Fibroblast of peridontal ligament (primary cell): Measurements from ENCODE around the gene ATN1.
A peak's percentile ranks its signal among the peaks of the same experiment; 100 is the strongest.
"Not testable (repeated sequence)": the region's sequence is repeated elsewhere in the genome, so short reads cannot be mapped to it uniquely, and the experiment has no call there.

ENCODE experiments used
- DNase-seq: peaks from one replicate; pipeline ENCODE4 v3.0.0-alpha.2; 2010; ENCODE audit errors: extremely low read depth

The ATN1 gene, protein sequence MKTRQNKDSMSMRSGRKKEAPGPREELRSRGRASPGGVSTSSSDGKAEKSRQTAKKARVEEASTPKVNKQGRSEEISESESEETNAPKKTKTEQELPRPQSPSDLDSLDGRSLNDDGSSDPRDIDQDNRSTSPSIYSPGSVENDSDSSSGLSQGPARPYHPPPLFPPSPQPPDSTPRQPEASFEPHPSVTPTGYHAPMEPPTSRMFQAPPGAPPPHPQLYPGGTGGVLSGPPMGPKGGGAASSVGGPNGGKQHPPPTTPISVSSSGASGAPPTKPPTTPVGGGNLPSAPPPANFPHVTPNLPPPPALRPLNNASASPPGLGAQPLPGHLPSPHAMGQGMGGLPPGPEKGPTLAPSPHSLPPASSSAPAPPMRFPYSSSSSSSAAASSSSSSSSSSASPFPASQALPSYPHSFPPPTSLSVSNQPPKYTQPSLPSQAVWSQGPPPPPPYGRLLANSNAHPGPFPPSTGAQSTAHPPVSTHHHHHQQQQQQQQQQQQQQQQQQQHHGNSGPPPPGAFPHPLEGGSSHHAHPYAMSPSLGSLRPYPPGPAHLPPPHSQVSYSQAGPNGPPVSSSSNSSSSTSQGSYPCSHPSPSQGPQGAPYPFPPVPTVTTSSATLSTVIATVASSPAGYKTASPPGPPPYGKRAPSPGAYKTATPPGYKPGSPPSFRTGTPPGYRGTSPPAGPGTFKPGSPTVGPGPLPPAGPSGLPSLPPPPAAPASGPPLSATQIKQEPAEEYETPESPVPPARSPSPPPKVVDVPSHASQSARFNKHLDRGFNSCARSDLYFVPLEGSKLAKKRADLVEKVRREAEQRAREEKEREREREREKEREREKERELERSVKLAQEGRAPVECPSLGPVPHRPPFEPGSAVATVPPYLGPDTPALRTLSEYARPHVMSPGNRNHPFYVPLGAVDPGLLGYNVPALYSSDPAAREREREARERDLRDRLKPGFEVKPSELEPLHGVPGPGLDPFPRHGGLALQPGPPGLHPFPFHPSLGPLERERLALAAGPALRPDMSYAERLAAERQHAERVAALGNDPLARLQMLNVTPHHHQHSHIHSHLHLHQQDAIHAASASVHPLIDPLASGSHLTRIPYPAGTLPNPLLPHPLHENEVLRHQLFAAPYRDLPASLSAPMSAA (N-terminal part only)

DNA sequence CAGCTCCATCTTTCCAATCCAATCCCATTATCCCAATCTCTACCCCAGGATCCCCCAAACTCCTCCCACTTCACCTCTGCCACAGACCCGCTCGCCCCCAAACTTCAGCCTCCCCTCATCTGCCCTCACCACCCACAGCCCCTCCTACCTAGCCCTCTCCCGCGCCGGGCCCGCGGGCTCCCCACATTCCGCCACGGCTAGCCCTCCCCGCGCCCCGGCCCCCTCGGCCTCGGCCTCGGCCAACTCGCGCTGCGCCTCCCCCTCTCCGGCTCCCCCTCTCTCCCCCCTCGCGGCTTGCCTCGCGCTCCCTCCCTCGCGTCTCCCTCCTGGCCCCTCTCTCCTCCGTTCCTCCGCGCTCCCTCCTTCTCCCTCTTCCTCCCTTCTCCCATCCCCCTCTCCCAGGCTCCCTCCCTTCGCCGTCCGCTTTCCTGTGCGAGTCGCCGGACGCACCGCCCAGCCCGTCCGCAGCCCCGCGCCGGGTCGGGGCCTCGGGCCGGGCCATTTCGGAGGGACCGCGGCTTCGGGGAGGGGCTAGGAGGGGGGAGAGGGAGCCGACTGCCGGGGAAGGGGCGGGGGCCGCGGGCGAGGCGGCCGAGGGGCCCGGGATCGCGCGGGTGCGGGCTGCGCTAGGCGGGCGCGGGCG lies at the start of gene ATN1:
Gene ATN1, plus strand, starts transcription at position 581 of the 643 bp plus-strand sequence. CDS start 6,043 bp downstream, outside the sequence.
- DNase-seq: peak; percentile 80

DNA sequence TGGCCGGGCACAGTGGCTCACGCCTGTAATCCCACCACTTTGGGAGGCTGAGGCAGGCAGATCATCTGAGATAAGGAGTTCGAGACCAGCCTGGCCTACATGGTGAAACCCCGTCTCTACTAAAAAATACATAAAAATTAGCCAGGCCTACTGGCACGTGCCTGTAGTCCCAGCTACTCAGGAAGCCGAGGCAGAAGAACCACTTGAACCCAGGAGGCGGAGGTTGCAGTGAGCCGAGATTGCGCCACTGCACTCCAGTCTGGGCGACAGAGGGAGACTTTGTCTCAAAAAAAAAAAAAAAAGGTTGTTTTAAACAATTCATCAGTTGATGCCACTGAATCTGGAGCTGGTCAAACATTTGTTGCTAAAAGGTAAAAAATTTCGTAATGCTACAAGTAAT lies 47.9 kb upstream of the ATN1 start:
- DNase-seq: not testable (repeated sequence)

DNA sequence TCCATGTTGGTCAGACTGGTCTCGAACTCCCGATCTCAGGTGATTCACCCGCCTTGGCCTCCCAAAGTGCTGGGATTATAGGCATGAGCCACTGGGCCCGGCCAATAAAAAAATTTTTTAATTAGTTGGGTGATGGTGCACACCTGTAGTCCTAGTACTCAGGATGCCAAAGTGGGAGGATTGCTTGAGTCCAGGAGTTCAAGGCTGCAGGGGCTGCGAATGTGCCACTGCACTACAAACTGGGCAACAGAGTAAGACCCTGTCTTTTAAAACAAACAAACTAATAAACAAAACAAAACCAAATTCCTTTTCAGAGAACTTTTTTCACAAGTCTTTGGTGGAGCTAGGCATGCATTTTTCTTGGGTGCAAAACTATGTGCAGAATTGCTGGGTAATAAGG lies 44.5 kb upstream of the ATN1 start:
- no peak for DNase-seq

DNA sequence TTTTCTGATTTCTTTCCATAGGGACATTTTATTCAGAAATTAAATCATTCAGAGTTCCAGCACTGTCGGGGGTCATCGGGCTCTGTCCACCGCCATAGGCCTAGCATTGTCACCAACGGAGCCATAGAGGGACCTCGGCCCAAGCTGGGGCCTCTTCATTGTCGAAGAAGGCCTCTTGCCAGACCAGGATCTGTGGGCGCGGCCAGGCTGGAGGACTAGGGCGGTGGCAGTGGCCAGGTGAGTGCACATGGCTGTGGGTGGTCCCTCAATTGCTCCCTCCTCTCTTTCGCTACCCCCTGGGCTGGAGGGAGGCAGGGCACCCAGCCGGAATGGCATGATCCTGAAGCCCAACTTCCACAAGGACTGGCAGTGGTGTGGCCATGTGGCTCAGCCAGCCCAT lies 44.1 kb upstream of the ATN1 start:
- DNase-seq: no peak

DNA sequence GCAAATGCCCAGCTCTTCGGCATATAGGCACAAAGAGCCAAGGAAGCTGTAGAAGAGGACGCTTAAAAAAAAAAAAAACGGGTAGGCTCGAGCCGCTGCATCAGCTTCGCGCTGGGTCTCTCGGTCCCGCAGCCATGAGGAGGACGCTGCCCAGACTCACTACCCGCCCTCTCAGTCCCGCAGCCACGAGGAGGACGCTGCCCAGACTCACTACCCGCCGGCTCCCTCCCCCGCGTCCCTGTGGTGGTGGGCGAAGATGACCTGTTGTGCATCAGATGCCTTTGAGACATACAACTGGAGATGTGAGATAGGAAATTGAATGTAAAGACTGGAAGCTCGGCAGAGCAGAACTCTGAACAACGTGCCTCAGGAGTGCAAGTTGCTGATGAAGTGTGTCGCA lies 43.2 kb upstream of the ATN1 start:
- no peak for DNase-seq

DNA sequence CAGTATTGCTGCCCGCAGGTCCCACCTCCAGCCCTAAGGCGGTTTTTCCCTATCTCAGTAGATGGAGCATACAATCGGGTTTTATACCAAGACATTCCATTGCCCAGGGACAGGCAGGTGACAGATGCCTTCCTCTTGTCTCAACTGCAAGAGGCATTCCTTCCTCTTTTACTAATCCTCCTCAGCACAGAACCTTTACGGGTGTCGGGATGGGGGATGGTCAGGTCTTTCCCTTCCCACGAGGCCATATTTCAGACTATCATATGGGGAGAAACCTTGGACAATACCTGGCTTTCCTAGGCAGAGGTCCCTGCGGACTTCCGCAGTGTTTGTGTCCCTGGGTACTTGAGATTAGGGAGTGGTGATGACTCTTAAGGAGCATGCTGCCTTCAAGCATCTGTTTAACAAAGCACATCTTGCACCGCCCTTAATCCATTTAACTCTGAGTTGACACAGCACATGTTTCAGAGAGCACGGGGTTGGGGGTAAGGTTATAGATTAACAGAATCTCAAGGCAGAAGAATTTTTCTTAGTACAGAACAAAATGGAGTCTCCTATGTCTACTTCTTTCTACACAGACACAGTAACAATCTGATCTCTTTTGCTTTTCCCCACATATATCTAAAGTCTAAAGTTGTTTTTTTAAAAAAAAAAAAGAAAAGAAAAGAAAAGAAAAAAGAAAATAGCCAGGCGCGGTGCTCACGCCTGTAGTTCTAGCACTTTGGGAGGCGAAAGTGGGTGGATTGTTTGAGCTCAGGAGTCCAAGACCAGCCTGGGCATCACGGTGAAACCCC lies 41.4 kb upstream of the ATN1 start:
- not testable (repeated sequence) for DNase-seq

DNA sequence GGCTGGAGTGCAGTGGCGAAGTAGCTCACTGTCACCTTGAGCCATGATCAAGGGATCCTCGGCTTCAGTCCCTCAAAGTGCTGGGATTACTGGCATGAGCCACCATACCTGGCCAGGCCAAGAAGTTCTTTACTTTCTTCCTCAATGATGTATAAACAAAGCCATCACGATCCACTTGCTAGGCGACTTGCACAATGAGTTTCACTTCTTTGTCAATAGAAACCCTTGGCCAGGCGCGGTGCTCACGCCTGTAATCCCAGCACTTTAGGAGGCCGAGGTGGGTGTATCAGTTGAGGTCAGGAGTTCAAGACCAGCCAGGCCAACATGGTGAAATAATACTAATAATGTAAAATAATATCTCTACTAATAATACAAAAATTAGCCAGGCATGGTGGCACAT lies 40.3 kb upstream of the ATN1 start:
- DNase-seq: no peak

DNA sequence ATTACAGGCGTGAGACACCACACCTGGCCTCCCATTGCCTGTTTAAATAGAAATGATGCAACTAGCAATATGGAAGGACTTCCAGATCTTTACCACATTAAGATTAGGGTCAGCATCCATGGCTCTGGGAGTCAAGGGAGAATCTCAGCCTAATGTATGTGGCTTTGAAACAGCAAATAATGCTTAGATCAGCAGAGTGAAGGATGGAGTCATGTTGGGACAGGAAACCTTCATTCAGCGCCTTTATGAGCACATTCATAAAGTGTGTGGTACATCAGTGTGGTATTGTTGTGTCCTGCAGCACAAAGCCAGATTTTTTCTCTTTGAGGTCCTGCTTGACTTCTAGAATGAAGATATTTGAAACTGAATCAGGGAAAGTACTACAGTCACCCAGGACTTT lies 39.4 kb upstream of the ATN1 start:
- no peak for DNase-seq

DNA sequence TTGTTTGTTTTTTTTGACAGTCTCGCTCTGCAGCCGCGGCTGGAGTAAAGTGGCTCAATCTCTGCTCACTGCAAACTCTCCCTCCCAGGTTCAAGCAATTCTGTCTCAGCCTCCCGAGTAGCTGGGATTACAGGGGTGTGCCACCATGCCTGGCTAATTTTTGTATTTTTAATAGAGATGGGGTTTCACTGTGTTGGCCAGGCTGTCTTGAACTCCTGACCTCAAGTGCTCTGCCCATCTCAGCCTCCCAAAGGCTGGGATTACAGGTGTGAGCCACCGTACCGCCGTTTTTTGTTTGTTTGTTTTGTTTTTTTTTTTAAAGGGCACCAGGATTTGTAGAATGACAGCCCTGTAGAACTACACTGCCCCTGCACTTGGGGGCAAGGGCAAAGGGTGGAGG lies 39.0 kb upstream of the ATN1 start:
- DNase-seq: not testable (repeated sequence)

DNA sequence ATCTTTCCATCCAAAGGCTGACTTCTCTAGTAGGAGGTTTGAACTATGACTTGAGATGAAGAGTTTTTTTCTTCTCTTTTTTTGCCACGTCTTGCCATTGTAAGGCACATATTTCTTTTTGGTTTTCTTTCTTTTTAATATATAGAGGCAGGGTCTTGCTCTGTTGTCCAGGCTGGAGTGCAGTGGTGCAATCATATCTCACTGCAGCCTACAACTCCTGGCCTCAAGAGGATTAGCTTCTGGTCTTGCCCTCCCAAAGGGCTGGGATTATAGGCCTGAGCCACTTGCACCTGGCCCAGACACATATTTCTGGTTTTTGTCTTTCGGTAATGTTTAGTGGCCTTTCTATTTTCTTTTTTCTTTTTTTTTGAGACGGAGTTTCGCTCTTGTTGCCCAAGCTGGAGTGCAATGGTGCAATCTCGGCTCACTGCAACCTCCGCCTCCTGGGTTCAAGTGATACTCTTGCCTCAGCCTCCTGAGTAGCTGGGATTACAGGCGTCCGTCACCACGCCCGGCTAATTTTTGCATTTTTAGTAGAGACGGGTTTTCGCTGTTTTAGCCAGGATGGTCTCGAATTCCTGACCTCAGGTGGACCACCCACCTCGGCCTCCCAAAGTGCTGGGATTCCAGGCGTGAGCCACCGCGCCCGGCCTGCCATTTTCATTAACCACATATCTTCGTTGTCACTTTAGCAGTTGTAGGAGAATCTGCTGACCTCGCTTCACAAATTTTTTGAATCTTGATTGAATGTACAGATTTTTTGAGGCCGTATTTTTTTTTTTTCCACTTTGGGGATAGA lies 37.8 kb upstream of the ATN1 start:
- DNase-seq: not testable (repeated sequence)

DNA sequence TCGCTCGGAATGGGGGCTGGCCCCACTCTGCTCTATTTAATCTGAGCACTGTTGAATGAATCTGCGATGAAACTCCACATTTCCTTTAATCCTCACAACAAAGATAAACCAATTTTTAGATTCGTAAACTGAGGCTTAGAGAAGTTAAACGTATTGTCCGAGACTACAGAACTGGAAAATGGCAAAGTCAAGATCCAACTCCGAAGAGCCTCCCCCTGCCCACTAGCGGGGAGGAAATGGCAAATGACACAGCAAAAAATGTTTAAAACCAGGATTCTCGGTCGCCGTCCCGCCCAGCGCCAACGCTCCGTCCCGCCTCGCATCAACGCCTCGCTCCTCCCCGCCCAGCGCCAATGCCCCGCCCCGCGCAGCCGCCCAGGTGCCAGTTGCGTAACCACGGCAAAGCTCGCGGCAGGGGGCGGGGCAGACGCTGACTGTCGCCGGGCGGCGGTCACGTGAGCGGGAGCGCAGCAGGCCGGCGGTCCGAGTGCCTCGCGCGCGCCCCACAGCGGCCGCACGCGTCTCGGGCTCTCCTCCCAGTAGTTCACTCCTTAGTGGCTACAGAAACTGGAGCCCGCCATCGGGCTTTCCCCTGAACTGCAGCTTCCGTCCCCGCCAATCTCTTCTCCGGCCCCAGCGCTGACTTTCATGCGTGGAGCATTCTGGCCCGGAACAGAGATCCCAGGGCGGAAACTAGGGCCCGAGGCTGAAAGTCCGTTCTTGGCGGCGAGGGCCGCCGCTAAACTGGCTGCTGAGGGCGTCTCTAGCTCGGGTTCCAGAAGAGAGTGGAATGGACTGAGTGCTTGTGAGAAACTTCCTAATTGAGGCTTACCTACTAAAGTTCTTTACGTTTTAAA lies 36.7 kb upstream of the ATN1 start:
- DNase-seq: peak; percentile 94

DNA sequence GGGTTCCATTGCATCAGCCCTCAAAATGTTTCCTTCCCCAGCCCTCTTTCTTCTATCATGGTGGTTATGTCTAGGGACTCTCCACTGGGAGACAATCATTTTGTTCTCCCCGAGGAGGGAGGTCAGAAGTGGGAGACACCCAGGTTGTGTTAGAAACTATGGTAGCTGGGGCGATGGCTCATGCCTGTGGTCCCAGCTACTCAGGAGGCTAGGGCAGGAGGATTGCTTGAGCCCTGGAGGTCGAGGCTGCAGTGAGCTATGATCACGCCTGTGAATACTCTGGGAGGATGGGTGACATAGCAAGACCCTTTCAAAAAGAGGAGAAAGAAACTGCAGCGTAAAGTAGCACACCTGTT lies 36.1 kb upstream of the ATN1 start:
- DNase-seq: no peak

DNA sequence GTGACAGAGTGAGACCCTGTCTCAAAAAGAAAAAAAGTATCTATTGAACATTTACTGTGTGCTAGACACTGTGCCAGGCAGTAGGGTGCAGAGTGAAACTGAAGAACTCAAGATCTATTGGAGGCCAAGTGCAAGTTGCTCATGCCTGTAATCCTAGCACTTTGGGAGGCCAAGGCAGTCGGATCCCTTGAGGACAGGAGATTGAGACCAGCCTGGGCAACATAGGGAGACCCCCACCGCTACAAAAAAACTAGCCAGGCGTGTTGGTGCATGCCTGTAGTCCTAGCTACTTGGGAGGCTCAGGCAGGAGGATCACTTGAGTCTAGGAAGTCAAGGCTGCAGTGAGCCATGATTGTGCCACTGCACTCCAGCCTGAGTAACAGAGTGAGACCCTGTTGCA lies 35.1 kb upstream of the ATN1 start:
- not testable (repeated sequence) for DNase-seq

DNA sequence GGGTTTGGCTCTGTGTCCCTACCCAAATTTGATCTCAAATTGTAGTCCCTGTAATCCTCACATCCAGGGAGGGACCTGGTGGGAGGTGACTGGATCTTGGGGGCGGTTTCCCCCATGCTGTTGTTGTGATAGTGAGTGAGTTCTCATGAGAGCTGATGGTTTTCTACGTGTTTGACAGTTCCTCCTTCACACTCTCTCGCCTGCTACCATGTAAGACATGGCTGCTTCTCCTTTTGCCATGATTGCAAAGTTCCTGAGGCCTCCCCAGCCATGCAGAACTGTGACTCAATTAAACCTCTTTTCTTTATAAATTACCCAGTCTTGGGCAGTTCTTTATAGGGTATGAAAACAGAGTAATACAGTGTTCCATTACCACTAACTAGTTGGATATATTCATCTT lies 33.4 kb upstream of the ATN1 start:
- no peak for DNase-seq

DNA sequence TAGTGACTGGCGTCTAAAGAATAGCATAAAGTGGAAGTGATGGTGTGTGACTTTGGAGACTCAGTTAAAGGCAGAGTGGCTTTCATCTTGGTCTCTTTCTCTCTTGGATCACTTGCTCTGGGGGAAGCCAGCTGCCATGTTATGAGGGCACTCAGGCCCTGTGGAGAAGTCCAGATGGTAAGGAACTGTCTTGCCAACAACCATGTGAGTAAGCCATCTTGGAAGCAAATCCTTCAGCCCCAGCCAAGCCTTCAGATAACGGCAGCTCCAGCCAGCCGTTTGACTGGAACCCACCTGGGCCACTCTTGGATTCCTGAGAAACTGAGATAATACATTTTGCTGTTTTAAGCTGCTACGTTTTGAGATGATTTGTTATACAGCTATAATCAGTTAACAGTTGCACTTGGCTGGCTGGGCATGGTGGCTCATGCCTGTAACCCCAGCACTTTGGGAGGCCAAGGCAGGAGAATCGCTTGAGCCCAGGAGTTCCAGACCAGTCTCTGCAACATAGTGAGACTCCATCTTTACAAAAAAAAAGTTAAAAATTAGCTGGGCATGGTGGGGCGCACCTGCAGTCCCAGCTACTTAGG lies 30.8 kb upstream of the ATN1 start:
- DNase-seq: no peak

DNA sequence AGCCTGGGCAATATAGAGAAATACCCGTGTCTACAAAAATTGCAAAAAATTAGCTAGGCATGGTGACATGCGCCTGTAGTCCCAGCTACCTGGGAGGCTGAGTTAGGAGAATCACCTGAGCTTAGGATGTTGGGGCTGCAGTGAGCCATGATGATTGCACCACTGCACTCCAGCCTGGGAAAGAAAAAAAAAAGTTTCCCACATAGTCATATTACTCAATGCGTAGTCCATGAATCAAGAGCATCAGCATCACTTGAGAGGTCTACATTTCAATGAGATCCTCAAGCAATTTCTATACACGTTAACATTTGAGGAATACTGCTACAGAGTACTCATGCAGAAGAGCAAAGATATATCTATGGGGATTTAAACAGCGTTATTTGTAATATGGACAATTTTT lies 28.3 kb upstream of the ATN1 start:
- DNase-seq: no peak

DNA sequence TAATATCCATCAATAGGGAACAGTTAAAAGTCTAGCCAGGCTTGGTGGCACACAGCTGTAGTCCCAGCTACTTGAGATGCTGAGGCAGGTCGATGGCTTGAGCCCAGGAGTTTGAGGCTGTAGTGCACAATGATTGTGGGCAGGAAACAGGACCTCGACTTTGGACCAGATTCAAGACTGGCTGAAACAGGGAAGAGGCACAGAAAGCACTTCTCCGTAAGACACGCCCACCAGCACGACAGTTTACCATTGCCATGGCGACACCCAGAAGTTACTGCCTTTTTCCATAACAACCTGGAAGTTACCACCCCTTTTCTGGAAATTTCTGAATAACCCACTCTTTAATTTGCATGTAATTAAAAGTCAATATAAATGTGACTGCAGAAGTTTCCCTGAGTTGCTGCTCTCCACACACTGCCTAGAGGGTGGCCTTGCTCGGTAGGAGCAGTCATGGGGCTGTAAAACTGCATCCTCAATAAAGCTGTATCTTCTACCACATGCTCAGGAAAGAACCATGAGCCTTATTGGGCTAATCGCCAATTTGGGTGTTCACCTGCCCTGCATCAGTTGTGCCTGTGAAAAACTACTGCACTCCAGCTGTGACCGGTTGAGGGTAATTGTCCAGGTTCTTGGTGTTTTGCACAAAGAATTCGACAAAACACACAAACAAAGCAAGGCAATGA lies 27.8 kb upstream of the ATN1 start:
- DNase-seq: peak; percentile 50

DNA sequence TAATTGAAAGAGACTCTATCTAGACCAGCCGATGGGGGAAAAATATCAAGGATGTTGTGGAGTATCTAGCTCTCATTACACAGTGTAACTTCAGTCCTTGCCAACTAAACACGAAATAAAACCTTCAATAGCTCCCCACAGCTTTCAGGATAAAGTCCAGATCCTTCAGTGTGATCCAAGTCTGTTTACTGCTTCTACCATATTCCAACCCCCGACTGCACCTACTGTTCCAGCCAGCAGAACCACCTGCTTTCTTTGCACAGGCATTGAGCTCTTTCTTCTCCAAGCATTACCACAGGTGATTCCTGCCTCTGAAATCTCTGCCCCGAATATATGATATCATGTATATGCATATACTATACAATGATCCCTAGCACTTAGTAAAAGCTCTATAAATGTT lies 25.3 kb upstream of the ATN1 start:
- no peak for DNase-seq
